GM19238 (cell line): ENCODE results near the gene UBL4B.
A peak's percentile ranks its signal among the peaks of the same experiment; 100 is the strongest.

ENCODE experiments used
- DNase-seq: peaks from one replicate; pipeline ENCODE4 v3.0.0; 2011; ENCODE audit warnings: low spot score; ENCODE audit not compliant: insufficient read length

The UBL4B gene

DNA sequence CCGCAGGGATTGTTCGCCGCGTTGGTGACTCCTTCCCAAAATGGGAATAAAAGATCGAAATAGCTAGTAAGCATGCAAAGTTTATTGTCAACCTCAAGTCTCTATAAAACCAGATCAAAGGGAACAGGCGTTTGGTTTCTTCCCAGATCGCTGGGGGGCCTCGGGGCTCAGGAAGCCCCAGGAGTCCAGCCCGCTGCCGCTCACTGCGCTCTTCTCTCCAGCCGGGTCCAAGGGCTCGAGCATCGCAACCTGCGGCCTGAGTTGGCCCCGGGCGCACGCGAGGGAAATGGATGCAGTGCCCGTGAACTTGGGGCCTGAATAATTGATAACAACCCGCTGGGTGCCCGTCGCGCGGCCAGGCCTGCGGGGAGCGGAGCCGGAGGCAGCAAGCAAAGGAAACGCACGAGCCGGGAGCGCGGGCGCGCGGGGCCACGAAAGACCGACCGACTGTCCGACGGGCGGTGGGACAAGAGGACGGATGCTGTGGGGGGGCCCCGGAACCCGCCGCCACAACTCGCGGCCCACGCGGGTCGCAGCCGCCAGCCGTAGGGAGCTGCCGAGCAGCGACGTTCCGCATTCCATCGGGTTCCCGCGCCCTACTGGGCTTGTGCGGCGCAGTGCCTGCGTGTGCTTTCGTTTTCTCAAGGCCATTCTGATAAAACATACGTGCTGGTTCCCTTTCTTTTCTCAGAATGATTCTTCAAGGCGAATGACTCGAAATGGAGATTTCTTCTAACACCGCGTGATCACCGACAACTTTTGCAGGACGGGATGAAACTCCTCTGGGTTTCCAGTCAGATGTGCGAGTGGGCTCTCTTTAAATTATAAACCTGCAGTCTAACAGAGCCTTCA is 27.8 kb upstream of the UBL4B start:
- DNase-seq: no peak

DNA sequence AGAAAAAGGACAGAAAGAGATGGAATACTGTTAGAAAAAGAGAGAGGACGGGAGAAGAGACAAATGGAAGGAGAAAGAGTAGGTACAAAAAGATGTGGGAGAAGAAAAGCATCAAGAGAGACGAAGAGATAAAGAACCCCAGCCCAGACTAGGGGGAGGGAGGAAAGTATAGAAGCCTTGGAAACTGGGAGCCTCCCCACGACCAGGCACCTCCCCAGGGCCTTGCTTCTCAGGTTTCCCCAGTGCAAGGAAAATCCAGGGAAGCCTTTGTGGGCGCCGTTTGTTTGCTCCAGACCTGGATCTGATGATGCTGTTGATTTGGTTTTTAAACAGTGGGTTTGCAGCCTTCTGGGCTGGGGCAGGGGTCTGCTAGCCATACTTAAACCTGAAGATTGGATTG is 26.6 kb upstream of the UBL4B start:
- no peak for DNase-seq

DNA sequence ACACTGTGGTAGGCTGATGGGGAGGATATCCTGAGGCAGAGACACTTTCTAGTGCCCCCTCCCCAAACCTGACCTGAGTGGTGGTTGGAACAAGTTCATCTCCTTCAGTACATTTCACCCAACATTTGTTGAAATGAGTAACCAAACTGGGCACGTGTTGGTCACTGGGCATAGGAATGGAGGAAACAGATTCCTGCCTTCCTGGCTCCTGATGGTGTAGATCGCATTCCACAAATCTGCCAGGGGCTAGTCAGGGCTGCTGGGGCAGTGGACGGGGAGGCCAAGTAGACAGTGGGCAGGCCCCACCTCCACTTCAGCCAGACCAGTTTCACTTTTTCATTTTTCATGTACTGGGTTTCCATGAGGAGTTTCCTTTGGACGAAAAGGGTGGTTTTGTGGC is 25.3 kb upstream of the UBL4B start:
- no peak for DNase-seq

DNA sequence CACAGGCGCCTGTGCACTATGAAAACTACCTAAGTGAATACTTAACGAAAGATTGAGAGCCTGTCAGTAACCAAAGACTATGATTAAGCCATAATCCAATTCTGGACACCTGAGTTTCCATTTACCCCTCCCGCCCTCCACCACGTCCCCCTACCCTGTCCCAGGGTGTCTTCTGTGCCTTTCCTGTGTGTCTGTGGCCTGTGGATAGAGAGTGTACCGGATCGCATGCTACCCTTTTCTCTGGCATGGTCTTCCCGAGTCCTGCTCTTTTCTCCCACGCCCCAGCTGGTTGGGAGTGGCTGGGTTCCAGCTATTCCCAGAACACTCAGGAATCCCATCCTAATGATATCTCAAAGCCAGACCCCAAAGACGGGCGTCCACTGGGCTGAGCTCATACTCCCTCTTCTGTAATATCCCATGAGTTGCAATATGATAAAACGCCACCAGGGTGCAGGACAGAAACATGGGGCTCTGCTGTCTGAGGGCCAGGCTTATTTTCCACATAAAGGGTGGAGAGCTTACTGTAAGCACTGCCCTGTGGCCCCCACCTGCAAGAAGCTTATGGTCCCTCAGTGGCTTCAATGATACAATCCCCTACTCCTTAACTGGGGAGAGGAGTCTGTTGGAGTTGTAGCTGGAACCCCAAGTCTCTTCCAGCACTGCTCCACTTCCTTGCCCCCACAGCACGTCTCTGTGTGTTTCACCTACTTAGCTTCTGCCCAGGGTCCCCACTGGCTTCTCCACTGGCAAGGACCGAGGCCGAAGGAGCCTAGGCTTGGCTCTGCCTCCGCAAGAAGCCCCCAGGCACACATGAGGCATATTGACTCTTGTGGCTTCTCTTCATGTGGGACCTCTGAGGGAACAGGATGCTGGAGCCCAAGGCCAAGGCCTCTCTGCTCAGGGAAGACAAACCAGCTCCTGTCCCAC is 24.2 kb upstream of the UBL4B start:
- DNase-seq: peak; percentile 61

DNA sequence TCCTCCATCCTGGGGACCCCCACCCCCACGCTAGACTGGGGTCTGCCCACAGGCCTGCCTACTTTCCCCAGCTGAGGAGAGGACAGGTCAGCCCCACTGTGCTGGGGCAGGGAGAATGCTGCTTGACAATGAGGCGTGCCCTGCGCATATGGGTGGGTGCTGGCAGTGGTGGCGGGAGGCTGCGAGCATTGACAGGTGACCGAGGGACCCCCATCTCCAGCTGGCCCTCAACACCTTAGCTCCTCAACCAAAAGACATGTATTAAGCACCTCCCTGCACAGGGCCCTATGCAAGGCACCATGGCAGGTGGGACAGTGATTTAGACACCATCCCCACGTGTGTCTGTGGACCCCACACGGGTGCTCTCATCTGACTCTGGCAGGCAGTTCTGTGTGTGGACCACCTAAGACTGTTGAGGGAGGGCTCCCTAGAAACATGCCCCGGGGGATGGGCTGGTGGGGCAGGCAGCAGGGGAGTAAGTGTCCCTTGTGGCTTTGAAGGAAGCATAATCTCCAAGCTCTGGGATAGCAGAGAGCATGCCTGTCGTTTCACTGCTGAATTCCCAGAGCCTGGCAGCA is 23.4 kb upstream of the UBL4B start:
- DNase-seq: no peak

DNA sequence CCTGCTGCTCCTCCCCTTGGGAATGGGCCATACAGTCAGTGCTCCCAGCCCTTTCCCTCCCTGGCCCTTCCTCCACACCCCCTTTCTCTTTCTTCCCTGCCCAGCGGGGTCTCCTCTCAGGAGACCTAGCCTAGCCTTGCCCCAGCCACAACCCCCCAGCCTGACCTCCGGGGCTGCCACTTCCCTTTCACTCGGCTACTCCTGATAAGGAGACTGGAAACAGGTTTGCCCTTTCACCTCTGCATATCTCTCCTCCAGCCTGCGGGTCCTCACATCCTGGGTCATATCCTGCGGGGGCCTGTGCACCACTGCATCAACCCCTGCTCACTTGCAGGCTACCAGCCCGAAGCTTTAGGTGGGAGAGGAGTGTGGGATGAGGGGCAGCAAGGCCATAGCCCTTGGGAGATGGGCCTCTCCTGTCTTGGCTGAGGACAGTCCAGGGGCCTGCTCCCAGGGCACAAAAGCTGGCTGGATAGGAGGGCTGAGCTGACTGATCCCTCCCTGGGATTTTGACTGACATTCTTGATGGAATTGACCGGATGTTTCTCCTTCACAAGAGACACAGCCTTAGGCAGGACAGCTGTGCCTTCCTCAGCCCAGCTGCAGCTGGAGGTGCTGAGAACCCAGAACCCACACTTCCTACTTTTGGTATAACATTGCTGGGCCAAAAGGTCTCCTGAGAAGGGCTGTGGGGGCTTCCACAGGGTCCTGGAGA is 22.5 kb upstream of the UBL4B start:
- no peak for DNase-seq

DNA sequence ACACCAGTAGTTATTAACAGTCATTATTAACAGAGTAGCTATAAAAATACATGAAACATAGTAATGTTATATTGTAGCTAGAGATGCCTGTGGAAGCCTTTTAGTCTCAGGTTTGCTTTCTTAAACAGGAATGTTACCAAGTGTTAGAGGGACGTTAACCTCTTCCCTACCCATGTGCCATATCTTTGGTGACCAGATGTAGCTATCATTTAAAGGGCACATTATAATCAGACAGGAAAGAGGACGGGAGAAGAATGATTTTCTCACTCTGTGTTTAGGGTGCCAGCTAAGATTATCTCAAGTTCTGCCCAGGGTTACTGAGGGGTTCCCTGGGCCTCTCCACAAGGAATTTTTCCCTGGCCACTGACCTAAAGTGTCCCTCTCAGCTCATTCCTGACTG is 20.9 kb upstream of the UBL4B start:
- no peak for DNase-seq

DNA sequence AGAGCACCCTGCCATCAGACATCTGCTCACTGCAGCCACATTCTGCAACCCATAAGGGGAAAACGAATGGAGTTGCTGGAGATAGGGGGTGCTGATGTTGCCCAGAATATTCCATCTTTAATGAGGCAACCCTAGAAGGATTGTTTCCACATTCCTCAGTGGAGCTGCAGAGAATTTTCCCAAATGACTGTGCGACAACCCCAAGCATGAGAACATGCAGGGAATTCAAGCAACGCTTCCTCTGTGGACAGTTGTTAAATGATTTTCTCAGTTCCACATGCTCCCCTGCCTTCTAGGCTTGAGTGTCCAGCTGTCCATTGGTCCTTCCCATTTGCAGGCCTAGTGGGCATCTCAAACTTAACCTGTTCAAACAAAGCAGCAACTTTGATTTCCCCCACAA is 20.5 kb upstream of the UBL4B start:
- DNase-seq: no peak

DNA sequence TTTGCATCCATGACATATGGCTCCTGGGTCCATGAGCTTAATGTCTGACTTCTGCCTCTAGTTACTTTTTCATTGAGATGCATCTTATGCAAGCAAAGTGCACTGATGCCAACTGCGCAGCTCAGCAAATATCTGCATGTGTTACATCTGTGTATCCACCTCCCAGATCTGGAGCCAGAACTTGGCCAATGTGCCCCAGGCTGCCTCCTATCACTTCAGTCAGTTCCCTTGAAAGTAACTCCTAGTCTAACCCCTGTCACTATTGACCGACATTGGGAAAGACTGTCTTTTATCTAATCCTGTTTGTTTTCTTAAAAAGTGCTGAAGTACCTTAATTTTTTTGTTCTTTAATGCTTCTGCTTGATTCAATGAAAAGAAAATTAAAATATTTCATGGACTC is 19.3 kb upstream of the UBL4B start:
- no peak for DNase-seq

DNA sequence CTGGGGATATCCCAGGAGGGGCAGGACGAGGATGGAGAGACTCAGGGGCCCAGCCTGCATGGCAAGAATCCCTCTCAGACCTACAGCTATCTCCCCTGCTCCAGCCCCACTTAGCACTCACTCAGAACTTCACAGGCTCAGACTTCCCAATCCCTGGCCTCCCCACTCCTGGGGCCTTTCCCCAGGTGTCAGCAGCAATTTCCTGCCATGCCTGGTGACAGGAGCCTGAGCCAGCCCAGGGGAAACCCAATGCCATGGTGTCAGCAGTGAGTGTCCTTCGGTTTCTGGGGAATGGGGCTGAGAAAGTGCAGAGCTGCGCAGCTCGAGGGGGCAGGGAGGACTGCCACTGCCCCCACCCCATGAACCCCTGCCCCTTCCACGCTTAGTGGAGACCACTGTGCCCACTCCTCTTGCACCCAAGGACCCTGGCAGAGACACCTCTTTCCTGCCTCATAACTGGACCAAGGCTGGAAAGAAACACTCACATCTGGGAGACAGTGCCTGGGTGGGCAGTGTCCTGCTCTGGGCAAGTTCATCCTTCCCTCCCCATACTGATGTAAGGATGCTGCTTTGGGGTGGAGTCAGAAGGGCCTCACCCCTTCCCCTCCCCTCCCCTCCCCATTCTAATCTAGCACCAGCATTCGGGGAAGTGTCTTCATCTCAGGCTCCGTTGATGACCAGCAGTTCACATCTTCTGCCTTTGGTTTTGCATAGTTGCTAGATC is 17.1 kb upstream of the UBL4B start:
- DNase-seq: no peak

DNA sequence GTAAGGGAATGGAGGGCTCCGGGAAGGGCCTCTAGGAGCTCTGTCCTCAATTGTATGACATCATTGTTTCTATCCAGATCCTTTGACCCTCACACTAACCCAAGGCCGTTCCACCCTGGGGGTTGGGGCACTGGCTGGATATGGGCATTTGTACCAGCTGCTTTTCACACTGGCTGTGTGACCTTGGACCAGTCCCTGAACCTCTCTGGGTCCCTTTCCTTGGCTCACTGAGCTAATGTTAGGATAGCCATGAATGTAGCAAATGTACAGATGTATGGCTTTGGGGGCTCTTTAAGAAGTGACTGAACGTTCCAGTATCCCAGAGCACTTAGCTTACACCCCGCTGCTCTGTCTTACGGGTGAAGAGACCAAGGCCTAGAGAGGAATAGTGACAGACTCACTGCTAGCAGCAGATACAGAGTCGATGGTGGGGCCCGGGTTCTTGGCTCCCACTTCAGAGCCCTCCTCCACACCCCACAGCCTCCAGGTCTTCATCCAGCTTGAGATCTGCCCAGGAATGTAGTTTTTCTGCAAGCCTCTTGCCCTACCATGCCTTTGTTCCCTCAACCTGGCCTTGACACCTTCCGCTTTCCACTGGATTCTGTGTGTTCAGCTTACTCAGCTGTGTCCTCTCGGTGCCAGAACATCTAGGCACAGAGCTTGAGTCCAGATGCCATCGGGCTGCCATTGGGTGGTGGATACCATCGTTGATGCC is 14.6 kb upstream of the UBL4B start:
- no peak for DNase-seq

DNA sequence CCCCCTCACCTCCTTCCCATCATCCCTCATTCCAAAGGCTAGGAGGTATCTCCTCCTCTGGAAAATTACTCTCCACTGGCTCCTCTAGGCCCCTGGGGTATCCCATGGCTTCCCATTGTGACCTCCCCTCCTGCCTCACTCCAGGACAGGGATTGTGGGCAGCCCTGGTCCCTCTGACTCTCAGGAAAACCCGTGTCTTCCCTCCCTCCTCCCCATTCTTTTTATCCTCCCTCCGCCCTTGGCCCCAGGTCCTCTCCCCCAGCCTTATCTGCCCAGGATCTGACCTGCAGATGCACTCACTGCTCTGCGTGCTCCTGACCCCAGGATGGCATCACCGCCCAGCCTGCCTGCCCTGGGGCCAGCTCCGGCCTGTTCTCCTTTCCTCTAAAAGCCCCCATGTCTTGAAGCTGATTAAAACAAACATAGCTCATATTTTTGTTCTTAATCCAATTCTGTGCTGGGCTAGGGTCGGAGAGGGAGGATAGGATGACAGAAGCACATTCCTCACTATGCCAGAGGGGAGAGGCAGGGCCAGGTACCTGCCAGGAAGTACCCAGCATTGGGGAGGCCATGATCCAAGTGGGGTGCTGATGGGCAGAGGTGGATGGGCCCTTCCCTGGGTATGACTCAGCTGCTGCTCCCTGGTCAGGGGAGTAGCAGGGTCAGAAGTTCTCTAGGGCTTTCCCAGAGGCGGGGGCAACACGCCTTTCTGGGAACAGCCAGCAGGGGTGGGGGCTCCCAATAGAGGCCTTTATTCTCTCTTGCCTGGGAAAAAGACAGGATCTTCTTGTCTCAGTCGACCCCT is 13.8 kb upstream of the UBL4B start:
- no peak for DNase-seq

DNA sequence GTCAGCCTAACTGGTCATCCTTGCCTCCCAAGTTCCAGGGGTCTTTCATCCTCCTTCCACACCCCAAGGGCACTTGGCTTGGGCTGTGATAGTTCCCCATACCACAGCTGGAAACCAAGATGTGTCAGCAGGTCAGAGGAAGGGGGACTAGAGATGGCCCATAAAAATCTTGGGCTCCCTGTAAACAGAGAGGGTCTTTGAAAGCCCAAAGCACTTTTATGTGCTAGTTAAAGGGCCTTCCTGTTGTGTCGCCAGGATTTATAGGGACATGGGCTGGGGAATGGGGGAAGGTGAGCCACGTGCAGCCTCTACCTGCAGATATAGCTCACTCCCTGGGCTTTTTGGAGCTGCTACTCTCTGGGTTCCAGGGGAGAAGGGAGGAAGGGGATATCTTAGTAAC is 11.9 kb upstream of the UBL4B start:
- no peak for DNase-seq

DNA sequence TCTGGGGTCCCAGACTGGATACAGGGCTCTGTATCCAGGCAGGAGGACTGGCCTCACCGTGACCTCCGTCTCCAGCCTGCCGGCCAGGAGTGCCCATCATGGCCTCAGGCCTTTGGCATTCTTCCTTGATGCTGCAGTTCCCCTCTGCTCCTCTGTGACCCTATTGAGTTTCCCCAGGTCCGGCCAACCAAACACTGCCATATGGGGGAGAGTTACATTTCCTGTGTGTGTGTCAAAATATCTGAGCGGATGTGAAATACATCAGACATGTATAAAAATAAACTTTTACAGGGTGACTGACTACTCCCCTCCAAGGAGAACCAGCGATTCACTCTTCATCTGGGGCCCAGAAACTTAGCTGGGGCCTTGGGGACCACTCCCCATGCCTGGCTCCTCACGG is 10.2 kb upstream of the UBL4B start:
- no peak for DNase-seq

DNA sequence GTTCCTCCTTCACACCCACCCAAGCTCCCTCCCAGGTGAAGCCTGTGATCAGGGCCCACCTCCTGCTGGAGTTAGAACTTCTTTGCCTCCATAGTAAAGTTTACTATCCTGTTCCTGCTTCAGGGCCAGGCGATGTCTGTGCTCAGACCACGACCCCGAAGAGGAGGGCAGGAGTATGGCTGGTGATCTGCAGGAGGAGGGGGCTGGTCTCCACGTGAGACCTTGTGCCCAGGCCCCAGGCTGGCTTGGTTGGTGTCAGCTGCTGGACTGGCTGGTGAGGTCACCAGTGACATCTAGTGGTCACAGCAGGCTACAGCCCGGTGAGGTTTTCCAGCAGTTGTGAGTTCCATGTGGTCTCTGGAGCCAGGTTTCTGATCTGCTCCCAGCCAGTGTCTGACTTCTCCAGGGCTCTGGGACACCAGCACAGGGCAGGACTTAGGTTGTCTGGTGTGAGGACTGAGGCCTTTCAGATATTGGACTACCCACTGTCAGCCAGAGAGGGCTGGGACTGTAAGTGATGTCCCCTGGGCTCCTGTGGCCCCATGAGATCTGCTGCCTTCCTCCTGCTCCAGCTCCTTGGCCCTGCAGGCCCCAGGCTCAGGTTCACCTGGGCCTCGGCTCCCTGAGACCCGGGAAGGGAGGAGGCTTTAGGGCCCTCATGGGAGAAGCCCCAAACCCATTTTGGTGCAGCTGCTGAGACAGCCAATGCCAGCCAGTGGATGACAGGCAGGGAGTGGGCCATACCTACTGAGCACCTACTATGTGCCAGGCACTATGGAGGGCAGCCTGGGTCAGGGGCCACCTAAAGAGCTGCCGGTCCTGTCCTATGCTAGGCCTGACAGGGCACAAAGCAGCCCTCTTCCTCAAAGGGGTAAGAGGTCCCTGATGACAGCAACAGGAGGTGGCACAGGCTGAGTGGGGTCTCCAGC is 6.0 kb upstream of the UBL4B start:
- DNase-seq: peak; percentile 73

DNA sequence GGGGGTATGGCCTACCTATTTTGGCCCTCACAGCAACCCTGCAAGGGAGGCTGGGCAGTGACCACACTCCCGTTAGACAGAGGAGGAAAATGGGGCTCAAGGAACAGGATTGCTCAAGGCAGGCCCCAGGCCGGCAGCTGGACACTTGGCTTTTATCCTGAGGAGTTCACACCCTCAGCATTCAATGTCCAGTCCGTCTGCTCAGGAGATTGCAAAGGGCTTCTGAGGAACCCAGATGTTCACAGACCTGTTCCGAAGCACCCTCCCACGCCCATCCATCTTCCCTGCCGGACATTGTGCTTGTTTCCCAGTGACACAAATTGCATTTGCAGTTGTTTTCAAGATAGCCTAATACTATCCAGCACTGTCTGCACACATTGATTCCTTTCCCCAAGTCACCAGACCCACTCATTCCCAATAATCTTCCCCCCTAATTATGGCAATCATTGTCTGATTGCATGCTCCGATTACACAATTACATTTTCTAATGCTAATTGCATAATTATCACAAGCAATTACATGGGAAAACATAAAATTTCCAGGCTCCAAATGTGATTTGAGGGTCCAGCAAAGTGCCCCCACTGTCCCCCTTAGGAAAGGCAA is 4.3 kb upstream of the UBL4B start:
- DNase-seq: no peak

DNA sequence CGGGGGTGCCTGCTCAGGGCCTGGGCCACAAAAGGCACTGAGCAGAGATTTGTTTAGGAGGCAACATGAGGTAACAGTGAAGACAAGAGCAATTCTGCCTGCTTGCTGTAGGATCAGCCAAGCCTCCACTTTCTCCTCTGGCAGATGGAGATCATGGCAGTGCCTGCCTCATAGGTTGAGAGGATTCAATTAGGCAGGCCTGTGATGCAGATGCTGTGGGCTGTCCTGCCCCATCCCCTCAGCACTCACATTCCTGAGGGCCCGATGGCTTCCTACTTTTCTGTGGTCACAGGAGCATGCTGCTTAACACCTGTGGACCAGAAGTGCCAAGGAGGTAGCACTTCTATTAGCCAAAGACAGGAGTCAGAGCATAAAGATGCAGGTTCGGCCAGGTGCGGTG is 1.2 kb upstream of the UBL4B start:
- no peak for DNase-seq

DNA sequence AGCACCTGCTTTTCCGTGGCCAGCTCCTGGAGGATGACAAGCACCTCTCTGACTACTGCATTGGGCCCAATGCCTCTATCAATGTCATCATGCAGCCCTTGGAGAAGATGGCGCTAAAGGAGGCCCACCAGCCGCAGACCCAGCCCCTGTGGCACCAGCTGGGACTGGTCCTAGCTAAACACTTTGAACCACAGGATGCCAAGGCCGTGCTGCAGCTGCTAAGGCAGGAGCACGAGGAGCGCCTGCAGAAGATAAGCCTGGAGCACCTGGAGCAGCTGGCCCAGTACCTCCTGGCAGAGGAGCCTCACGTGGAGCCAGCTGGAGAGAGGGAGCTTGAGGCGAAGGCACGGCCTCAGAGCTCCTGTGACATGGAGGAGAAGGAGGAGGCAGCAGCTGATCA is 413 bp downstream of the UBL4B start:
- no peak for DNase-seq
